Dendritic cell treated with granulocyte-macrophage colony-stimulating factor and Interleukin-4, amounts not matched to agents 40 ng/mL and 50 ng/mL, for 4 days (primary cell): ENCODE results near the gene SLC39A11.

Experiments used
- H3K27ac Mint-ChIP-seq: one replicate; pipeline ENCODE4 v1.8.0; 2022; ENCODE audit warnings: mild to moderate bottlenecking, mixed read lengths
- H3K27me3 Mint-ChIP-seq: one replicate; pipeline ENCODE4 v1.8.0; 2022; ENCODE audit warnings: mild to moderate bottlenecking, mixed read lengths
- H3K36me3 Mint-ChIP-seq: one replicate; pipeline ENCODE4 v1.8.0; 2022; ENCODE audit warnings: low read depth, mixed read lengths
- H3K4me1 Mint-ChIP-seq: one replicate; pipeline ENCODE4 v1.8.0; 2022; ENCODE audit warnings: low read depth, mixed read lengths
- H3K4me3 Mint-ChIP-seq: one replicate; pipeline ENCODE4 v1.8.0; 2022; ENCODE audit warnings: mild to moderate bottlenecking, moderate library complexity, mixed read lengths
- H3K9me3 Mint-ChIP-seq: one replicate; pipeline ENCODE4 v1.8.0; 2022; ENCODE audit warnings: mixed read lengths
- intact Hi-C: fragments of 100-400 bp; cut with micrococcal nuclease; formaldehyde crosslinking; loops from one replicate; pipeline ENCODE4 v1.15.0; 2022

Gene SLC39A11

DNA sequence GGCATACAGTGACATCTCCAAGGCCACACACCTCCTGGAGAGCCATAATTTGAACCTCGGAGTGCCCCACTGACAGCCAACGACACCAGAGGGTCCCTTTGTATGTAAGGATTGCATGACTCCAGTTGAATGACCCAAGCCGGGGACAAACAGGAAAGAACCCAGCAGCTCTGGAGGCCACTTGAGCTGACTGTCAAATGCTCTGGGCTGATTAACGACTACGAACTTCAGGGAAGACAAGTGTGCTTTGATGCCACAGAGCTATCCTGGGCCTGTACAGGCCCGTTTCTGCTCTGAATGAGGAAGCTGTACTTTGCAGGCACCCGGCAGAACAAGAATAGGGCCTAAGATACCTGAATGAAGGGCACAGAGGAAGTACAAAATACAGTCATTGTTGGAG is 404.6 kb downstream of the SLC39A11 start:
- Mint-ChIP-seq H3K36me3 (peaks cover 18% of the 10 kb centered on the region), H3K4me1 (no peaks in the 10 kb centered on the region), H3K27me3 (no peaks in the 10 kb centered on the region), H3K4me3 (no peak overlapping the region), H3K27ac (no peak overlapping the region), H3K9me3 (no peaks in the 10 kb centered on the region)
- intact Hi-C loops = no loop called here

DNA sequence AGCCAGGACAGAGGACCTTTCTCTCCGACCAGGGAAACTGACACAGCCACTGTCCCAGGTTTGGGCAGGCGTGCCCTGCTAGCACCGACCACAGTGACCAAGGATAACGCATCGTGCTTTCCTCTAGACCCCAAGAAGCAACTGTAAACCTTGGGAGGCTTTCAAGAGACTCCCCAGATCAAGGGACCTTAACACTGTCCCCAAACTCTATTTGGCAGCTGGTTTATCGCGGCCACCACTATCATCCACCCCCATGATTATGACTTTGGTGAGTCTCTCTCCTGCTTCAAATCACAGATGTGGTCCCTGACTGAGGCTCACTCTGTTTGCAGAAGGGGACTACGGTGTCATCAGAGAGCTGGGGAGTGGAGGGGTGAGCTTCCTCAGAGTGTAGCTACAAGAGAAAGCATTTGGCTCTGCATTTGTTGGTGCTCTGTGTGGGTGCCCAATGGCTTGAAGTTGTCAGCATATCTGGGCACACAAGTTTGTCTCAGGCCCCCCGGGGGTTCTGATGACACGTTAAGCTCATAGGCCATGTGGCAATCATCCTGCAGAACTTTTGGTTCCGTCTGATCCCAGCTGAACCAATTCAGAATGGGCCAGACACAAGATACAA is 408.0 kb downstream of the SLC39A11 start:
- no peaks in the 10 kb centered on the region for H3K4me1 Mint-ChIP-seq
- no peak overlapping the region for H3K4me3 Mint-ChIP-seq
- intact Hi-C loops = no loop called here
- H3K9me3 Mint-ChIP-seq = no peaks in the 10 kb centered on the region
- no peaks in the 10 kb centered on the region for H3K27me3 Mint-ChIP-seq
- H3K27ac Mint-ChIP-seq = no peak overlapping the region
- H3K36me3 Mint-ChIP-seq = peaks cover 13% of the 10 kb centered on the region

DNA sequence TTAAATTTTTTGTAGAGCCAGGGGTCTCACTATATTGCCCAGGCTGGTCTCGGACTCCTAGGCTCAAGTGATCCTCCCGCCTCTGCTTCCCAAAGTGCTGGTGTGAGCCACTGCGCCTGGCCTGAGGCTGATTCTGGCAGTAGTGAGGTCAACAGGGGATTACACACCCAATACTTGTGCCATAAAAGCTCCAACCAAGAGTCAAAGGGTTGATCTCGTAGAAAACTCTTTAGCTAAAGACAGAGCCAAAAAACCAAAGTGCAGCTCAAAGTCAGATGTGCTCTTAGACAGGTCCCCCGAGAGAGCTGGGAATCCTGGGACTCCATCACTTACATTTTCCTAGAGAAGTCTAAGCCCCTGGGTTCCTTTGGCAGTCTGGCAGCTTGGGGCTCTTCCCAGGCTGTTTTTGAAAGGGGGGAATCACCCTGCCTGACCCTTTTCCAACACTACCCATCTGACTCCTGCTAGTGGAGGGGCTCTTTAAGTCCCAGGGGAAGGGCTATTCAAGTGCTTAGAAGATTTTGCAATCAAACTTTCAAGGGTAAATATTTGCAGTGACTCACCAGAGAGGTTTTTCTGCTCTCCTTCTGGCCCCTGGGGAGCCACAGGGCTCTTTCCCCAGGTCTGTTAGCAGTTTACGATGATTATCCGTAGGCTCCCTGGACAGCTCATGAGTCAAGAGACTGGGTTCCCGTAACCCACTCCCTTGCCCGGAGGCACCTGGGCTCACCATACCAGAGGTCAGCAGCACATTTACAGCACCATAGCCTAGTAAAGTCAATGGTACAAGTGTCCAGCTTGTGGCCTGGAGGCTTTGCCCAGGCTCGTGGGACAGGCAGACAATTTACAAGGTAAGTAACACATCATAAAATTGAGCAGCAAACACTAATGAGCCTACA is 408.7 kb downstream of the SLC39A11 start:
- no peaks in the 10 kb centered on the region for H3K27me3 Mint-ChIP-seq
- peaks cover 5% of the 10 kb centered on the region for H3K36me3 Mint-ChIP-seq
- intact Hi-C loops = no loop called here
- no peak overlapping the region for H3K4me3 Mint-ChIP-seq
- H3K9me3 Mint-ChIP-seq = no peaks in the 10 kb centered on the region
- no peaks in the 10 kb centered on the region for H3K4me1 Mint-ChIP-seq
- no peak overlapping the region for H3K27ac Mint-ChIP-seq

DNA sequence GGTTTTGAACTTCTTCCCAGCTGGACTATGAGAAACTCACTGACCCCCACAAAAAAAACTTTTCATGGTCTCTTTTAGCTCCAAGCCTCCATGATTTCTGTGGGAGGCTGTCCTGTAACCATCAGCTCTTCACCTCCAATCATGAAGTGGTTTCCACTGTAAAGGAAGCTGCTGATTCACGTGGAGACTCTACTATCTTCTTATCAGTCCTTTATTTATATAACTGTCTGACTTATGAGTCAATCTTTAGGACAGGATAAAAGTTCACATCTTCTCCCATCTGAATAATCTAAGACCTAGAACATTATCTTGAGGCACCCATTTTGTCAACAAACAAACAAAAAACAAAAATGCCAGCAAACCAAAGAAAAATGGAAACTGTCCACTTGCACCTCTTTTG is 409.9 kb downstream of the SLC39A11 start:
- no peak overlapping the region for H3K4me3 Mint-ChIP-seq
- H3K9me3 Mint-ChIP-seq = no peaks in the 10 kb centered on the region
- no peaks in the 10 kb centered on the region for H3K27me3 Mint-ChIP-seq
- no peak overlapping the region for H3K27ac Mint-ChIP-seq
- peaks cover 4% of the 10 kb centered on the region for H3K36me3 Mint-ChIP-seq
- H3K4me1 Mint-ChIP-seq = no peaks in the 10 kb centered on the region
- intact Hi-C loops = no loop called here

GRCh38 chr17:72681844-72682243 is 410.6 kb downstream of the SLC39A11 start:
- no peaks in the 10 kb centered on the region for H3K27me3 Mint-ChIP-seq
- intact Hi-C loops = no loop called here
- no peak overlapping the region for H3K4me3 Mint-ChIP-seq
- H3K9me3 Mint-ChIP-seq = no peaks in the 10 kb centered on the region
- no peaks in the 10 kb centered on the region for H3K4me1 Mint-ChIP-seq
- no peak overlapping the region for H3K27ac Mint-ChIP-seq
- peaks cover 4% of the 10 kb centered on the region for H3K36me3 Mint-ChIP-seq

DNA sequence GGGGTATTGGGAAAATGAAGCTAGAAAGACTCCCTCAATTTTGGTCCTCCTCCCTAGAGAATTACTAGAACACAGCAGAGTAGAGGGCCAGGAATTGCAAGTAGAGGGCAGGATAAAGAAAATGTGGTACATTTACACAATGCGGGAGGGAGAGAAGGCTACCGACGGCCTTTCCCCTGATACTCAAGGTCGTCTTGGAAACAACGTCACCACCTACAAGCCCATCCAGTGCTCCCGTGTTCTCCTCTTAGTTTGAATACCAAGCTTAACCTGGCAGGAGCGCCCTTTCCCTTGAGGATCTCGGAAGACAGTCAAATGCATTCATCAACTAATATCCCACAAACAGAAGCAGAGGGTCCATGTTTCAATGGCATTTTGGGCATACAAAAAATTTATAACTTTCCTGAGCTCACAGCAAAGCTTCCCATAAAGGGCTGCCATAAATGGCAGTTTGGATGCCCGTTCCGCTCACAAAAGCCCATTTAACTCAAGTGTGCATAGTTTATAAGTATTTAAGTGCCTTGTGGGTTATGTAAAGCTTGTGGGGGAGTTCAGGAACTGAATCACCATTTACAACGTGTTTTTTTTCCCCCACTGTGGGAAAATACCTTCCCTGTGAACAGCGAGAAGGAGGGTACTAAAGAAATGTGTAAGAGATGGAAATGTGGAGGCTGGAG is 414.6 kb downstream of the SLC39A11 start:
- Mint-ChIP-seq H3K27me3 (no peaks in the 10 kb centered on the region), H3K4me1 (no peaks in the 10 kb centered on the region), H3K9me3 (no peaks in the 10 kb centered on the region), H3K27ac (no peak overlapping the region), H3K36me3 (peaks cover 4% of the 10 kb centered on the region), H3K4me3 (no peak overlapping the region)
- intact Hi-C loops = no loop called here

GRCh38 chr17:72677108-72677507 is 415.4 kb downstream of the SLC39A11 start:
- H3K4me3 Mint-ChIP-seq = no peak overlapping the region
- H3K27ac Mint-ChIP-seq = no peak overlapping the region
- no peaks in the 10 kb centered on the region for H3K9me3 Mint-ChIP-seq
- peaks cover 4% of the 10 kb centered on the region for H3K36me3 Mint-ChIP-seq
- intact Hi-C loops = no loop called here
- H3K4me1 Mint-ChIP-seq = no peaks in the 10 kb centered on the region
- H3K27me3 Mint-ChIP-seq = no peaks in the 10 kb centered on the region

DNA sequence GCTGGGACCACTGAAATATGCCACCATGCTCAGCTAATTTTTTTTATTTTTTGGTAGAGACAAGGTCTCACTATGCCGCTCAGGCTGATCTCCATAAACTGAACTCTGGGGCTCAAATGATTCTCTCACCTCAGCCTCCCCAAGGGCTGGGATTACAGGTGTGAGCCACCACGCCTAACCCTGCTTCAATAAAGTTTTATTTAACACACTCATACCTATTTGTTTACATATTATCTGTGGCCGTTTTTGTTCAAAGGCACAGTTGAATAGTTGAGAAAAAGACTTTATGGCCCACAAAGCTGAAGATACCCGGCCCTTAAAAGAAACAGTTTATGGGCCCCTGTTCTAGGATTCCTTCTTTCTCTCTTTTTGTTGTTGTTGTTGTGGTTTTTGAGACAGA is 419.8 kb downstream of the SLC39A11 start:
- intact Hi-C loops = no loop called here
- no peaks in the 10 kb centered on the region for H3K9me3 Mint-ChIP-seq
- H3K4me1 Mint-ChIP-seq = no peaks in the 10 kb centered on the region
- peaks cover 3% of the 10 kb centered on the region for H3K36me3 Mint-ChIP-seq
- H3K27me3 Mint-ChIP-seq = no peaks in the 10 kb centered on the region
- no peak overlapping the region for H3K27ac Mint-ChIP-seq
- no peak overlapping the region for H3K4me3 Mint-ChIP-seq

DNA sequence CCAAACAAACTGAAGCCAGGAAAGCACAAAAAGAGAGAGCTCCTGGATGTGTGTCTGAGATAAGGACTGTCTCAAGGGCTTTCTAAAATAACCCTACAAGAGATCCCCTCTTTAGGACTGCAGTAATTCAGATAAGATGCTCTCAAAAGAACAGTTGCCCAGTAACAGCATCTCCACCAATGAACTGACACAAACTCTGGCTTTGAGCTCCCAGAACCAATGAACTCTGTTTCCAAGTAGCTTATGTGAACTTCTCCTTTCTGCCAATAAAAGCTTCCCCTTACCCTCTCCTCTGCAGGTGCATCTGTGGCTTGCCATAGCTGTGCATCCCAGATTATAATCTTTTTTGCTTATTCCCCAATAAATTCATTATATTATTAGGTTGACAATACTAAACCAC is 421.5 kb downstream of the SLC39A11 start:
- intact Hi-C loops = no loop called here
- Mint-ChIP-seq H3K4me1 (no peaks in the 10 kb centered on the region), H3K9me3 (no peaks in the 10 kb centered on the region), H3K4me3 (no peak overlapping the region), H3K27me3 (no peaks in the 10 kb centered on the region), H3K36me3 (peaks cover 6% of the 10 kb centered on the region), H3K27ac (no peak overlapping the region)

DNA sequence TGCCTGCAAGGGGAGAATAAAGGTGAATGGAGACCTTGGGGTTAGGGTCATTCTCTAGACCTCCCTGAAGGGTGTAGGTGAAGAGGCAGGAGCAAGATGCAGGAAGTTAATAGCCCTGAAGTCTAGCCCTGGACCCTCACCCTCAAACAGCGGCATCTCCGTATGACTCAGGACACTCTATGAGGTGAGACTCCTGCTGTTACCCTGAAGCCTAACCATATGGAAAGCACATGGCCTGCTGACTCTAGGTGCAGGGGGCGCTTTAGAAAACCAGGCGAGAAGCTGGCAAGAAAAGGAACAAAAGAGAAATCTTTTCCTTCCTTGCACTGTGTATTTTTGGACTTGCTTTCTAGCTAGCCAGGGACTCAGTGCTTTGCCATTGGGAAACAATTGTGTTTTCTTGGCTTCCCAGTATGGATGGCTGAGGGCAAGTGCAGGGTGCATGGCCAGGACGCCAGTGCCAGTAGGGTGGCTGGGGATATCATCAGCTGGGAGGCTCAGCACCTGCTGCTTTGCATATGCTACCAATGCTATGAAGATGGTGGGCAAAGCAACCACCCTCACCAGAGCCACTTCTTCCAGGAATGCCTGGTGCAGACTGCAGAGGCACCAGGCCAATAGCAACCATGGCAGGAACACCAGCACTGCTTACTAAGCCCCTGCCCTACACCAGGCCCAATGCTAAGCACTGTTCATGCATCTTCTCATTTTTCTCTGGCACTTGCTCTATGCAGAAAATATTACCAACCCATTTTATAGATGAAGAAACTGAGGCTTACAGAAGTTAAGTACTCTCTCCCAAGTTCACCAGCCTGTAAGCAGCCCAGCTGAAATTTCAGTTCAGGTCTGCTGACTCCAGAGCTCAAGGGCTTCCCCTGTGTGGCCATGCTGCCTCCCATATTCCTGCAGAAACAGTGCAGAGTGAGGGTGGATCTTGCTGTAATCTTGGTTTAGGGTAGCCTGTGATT is 425.1 kb downstream of the SLC39A11 start:
- no peaks in the 10 kb centered on the region for H3K27me3 Mint-ChIP-seq
- H3K4me1 Mint-ChIP-seq = no peaks in the 10 kb centered on the region
- H3K36me3 Mint-ChIP-seq = peaks cover 6% of the 10 kb centered on the region
- no peak overlapping the region for H3K27ac Mint-ChIP-seq
- intact Hi-C loops = no loop called here
- H3K9me3 Mint-ChIP-seq = no peaks in the 10 kb centered on the region
- H3K4me3 Mint-ChIP-seq = no peak overlapping the region

DNA sequence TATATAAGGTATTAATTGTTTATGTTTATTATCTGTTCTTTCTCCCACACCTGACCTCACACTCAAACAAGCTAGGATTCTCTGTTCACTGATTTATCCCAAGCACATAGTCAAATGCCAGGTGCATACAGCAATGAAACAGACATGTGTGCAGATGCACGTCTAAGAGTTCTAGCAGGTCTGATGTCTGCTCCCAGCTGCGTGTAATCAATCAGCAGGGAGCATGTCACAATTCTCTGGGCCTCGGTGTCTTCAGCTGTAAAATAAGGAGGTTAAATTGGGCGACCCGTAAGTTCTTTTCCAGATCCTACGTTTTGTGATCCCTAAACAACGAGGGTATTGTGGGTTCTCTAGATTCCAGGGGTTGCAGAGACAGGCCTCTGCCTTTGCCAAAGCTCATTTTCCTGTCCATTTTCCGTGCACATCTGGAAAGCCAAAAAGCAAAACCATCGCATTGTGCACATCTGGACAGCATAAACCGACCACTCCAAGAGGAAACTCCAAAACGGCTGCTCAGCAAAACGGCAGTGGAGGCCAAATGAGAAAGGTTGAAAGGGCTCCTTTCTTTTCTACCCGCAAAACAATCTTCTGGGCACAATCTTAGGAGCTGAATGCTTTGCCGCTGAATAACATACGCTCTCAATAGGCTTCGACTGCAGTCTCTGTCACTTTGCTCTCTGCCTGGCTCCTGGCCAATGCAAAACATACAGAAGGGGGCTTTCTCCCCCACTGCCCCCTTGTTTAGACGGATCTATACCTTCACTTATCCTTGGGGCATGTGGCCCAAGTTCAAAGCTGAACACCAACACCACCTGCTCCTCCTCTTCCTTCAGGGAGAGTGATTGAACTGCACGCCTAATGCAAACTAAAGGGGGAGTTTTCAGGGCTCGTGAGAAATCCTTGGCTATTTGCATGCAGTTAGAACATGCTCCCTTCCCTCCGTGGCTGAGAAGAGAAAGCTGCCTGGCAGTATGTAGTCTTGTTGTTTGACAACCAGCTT is 426.3 kb downstream of the SLC39A11 start:
- intact Hi-C loops = no loop called here
- Mint-ChIP-seq H3K9me3 (no peaks in the 10 kb centered on the region), H3K4me1 (no peaks in the 10 kb centered on the region), H3K4me3 (no peak overlapping the region), H3K36me3 (peaks cover 10% of the 10 kb centered on the region), H3K27me3 (no peaks in the 10 kb centered on the region), H3K27ac (no peak overlapping the region)

GRCh38 chr17:72662827-72663190 is 429.7 kb downstream of the SLC39A11 start:
- no peaks in the 10 kb centered on the region for H3K9me3 Mint-ChIP-seq
- H3K36me3 Mint-ChIP-seq = peaks cover 10% of the 10 kb centered on the region
- intact Hi-C loops = no loop called here
- no peaks in the 10 kb centered on the region for H3K4me1 Mint-ChIP-seq
- no peak overlapping the region for H3K27ac Mint-ChIP-seq
- no peaks in the 10 kb centered on the region for H3K27me3 Mint-ChIP-seq
- H3K4me3 Mint-ChIP-seq = no peak overlapping the region
